Epithelial cell of proximal tubule (primary cell): ENCODE measurements around the gene GRM5. TPM values are rescaled to one million over a fixed set of nuclear protein-coding genes. Genes with fewer than 3 reads are reported as not detected.

Experiments
- DNase-seq: peaks from one replicate; pipeline ENCODE4 v3.0.0-alpha.2; 2011; ENCODE audit warnings: low read depth
- H3K4me3 ChIP-seq: 2 replicates; pipeline ENCODE4 v1.5.1; 2011; ENCODE audit warnings: low read depth, mild to moderate bottlenecking, low read length
- total RNA-seq: library from RNA; depleted of rRNA; stranded (reverse); fragments of >200 nt; gene quantifications from 2 replicates; pipeline ENCODE4 v1.2.3, GENCODE V29; 2015
- TF ChIP-seq, protein P1 (sequence below): conservative IDR thresholded peaks from 2 replicates; pipeline ENCODE4 v1.5.1; 2012; ENCODE audit warnings: low read depth, mild to moderate bottlenecking, low read length

The GRM5 gene
- total RNA-seq, 1 donor from 2014 or later = 0.12 TPM

GRCh38 chr11:88799771-88800500 is 265.8 kb downstream of the GRM5 start:
- H3K4me3 ChIP-seq = no peak overlapping the region
- no peak for DNase-seq
- TF ChIP-seq, protein P1, sequence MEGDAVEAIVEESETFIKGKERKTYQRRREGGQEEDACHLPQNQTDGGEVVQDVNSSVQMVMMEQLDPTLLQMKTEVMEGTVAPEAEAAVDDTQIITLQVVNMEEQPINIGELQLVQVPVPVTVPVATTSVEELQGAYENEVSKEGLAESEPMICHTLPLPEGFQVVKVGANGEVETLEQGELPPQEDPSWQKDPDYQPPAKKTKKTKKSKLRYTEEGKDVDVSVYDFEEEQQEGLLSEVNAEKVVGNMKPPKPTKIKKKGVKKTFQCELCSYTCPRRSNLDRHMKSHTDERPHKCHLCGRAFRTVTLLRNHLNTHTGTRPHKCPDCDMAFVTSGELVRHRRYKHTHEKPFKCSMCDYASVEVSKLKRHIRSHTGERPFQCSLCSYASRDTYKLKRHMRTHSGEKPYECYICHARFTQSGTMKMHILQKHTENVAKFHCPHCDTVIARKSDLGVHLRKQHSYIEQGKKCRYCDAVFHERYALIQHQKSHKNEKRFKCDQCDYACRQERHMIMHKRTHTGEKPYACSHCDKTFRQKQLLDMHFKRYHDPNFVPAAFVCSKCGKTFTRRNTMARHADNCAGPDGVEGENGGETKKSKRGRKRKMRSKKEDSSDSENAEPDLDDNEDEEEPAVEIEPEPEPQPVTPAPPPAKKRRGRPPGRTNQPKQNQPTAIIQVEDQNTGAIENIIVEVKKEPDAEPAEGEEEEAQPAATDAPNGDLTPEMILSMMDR = no peak

- no peak overlapping the region for H3K4me3 ChIP-seq
- TF ChIP-seq, protein P1 = no peak
- no peak for DNase-seq
Observed at GRCh38 chr11:88790182-88790581, 275.6 kb downstream of the GRM5 start.

DNA sequence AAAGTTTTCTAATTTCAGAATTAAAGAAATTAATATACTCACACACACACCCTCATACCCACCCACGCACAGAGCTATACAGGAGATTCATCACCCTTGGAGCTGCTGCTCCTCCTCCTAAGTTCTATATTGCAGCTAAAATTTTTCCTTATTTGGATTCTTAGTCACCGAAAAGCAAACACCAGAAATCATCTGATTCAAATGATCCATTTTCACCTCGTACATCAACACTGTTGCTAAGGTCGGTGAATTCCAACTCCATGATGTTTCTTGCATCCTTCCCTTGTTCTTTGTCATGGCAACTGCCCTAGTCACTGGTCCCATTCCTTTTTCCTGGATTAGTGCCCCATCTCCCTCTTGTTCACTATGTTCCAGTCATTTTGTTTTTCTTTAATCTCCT is 286.2 kb downstream of the GRM5 start:
- TF ChIP-seq, protein P1 = no peak
- DNase-seq = no peak
- H3K4me3 ChIP-seq = no peak overlapping the region

DNA sequence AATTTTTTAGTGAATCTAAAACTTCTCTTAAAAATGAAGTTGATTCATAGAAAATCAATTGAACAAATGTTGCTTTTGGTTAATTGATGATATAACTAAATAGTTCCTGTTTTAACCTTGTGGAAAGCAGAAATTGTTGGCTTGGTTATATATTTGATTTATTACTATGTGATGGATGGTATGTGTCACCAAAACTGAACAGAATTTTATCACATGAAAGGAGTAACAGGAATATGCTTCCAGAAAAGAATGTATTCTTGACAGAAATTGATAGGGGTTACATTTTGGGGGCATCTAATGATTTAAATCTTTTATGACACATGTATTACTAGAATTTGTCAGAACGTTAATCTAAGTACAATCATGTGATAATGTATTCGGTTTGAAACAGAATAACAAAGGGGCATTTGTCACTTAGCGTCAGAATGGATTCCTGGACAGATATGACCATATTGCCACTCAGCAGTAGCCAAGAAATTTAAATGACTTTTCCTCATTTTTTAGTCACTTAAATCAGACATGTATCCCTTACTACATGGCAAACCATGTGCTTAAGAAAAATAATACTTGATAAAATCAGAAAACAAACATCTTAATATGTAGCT is 295.2 kb downstream of the GRM5 start:
- no peak for DNase-seq
- TF ChIP-seq, protein P1 = no peak
- H3K4me3 ChIP-seq = no peak overlapping the region

DNA sequence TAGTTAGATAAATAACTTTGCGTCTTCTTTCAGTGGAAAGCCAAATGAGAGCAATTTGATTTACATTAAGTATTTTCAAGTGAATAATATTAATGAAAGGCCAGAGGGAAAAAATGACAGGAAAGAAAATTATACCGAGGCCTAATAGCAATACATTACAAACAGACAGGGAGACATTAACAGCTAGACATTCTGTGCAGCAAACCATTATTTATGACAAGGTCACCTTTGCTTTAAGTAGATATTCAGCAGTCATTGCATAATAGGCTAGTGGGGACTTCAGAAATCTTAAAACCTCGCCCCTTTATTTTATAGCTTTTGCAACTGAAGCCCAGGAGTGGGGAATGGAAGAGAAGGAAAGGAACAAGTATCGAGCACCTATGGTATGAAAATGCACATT is 321.6 kb downstream of the GRM5 start:
- TF ChIP-seq, protein P1 = no peak
- no peak for DNase-seq
- H3K4me3 ChIP-seq = no peak overlapping the region

- no peak for DNase-seq
- TF ChIP-seq, protein P1 = no peak
- no peak overlapping the region for H3K4me3 ChIP-seq
Observed at GRCh38 chr11:88739524-88739923, 326.3 kb downstream of the GRM5 start.

DNA sequence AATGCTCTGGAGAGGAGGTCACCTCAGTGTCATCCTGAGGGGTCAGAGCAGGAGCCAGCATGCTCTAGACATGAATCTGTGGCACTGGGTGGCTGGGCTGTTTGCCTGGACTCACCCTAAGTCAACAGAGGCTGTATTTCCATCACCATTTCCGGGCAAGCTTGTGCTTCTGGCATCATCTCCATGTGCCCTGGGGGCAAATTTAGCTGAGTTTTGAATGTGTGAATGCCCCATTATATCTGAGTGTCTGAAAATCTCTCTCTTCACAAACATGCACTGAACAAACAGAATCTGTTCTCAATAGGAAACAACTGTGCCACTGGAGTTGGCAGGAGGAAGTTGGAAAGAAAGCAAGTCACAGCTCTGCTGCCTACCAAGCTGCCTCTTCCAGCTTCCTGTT is 356.2 kb downstream of the GRM5 start:
- no peak overlapping the region for H3K4me3 ChIP-seq
- no peak for DNase-seq
- TF ChIP-seq, protein P1 = no peak
